Fibroblast of lung (primary cell): ENCODE data around the gene ZBTB16. TPM values are rescaled to one million over a fixed set of nuclear protein-coding genes. Genes with fewer than 3 reads are reported as not detected.

Source experiments
- DNase-seq, 2 donors: peaks; one replicate each; pipeline versions ENCODE4 v3.0.0 to v3.0.0-alpha.2; 2010; ENCODE audit warnings: low read depth in 2 of 2
- H2AFZ ChIP-seq: 2 replicates; pipeline ENCODE4 v1.5.1; 2012; ENCODE audit warnings: low read length, control low read depth, inconsistent platforms
- H3K27ac ChIP-seq: 2 replicates; pipeline ENCODE4 v1.5.1; 2011; ENCODE audit warnings: low read length, control low read depth; ENCODE audit not compliant: insufficient read depth
- H3K27me3 ChIP-seq: 2 replicates; pipeline ENCODE4 v1.5.1; 2011; ENCODE audit warnings: mild to moderate bottlenecking, low read length; ENCODE audit not compliant: control insufficient read depth, insufficient read depth
- H3K36me3 ChIP-seq: 2 replicates; pipeline ENCODE4 v1.5.1; 2011; ENCODE audit warnings: low read length; ENCODE audit not compliant: control insufficient read depth, insufficient read depth
- H3K4me1 ChIP-seq: 2 replicates; pipeline ENCODE4 v1.5.1; 2011; ENCODE audit warnings: low read length; ENCODE audit not compliant: control insufficient read depth, insufficient read depth; ENCODE audit errors: extremely low read depth
- H3K4me2 ChIP-seq: 2 replicates; pipeline ENCODE4 v1.5.1; 2011; ENCODE audit warnings: low read length, control low read depth; ENCODE audit not compliant: insufficient read depth; ENCODE audit errors: extremely low read depth
- H3K4me3 ChIP-seq, 4 experiments: fragments of 200-600 bp in 1 of 4; sonication (generic) in 1 of 4; replicated peaks in 1 of 4; 2 replicates each; pipeline ENCODE4 v1.5.1; 2011 to 2016; ENCODE audit warnings: low read length in 4 of 4, low read depth in 3 of 4, mild to moderate bottlenecking in 3 of 4, control low read depth in 2 of 4, inconsistent platforms in 1 of 4, mixed read lengths in 1 of 4; ENCODE audit not compliant: insufficient read depth in 1 of 4; ENCODE audit errors: control extremely low read depth in 1 of 4
- H3K79me2 ChIP-seq: 2 replicates; pipeline ENCODE4 v1.5.1; 2012; ENCODE audit warnings: mild to moderate bottlenecking, low read length, inconsistent platforms; ENCODE audit not compliant: control insufficient read depth, insufficient read depth
- H3K9ac ChIP-seq: 2 replicates; pipeline ENCODE4 v1.5.1; 2011; ENCODE audit warnings: mild to moderate bottlenecking, low read length, control low read depth; ENCODE audit not compliant: insufficient read depth
- H3K9me3 ChIP-seq: 2 replicates; pipeline ENCODE4 v1.5.1; 2012; ENCODE audit warnings: low read depth, low read length; ENCODE audit not compliant: control insufficient read depth, insufficient read depth
- H4K20me1 ChIP-seq: 2 replicates; pipeline ENCODE4 v1.5.1; 2011; ENCODE audit warnings: low read length; ENCODE audit not compliant: control insufficient read depth, insufficient read depth; ENCODE audit errors: extremely low read depth
- CTCF ChIP-seq, 2 donors: IDR thresholded peaks in 1 of 2; conservative IDR thresholded peaks in 1 of 2; 1 replicate in 1 of 2; 2 replicates in 1 of 2; pipeline ENCODE4 v1.5.1; 2011 to 2012; ENCODE audit warnings: low read length in 2 of 2, control low read depth in 1 of 2, inconsistent platforms in 1 of 2, low read depth in 1 of 2, mild to moderate bottlenecking in 1 of 2
- EZH2 ChIP-seq: IDR thresholded peaks from 2 replicates; pipeline ENCODE4 v1.5.1; 2012; ENCODE audit warnings: low read length, control low read depth, mild to moderate bottlenecking; ENCODE audit errors: missing control alignments
- polyA plus RNA-seq, 2 donors: library from polyadenylated mRNA; depleted of rRNA in 1 of 2; stranded (reverse) in 1 of 2; unstranded in 1 of 2; fragments of >200 nt; gene quantifications; 2 replicates each; pipeline ENCODE4 v1.2.1, GENCODE V29; 2011 to 2012; ENCODE audit warnings: missing spikeins in 1 of 2
- total RNA-seq: library from RNA; depleted of rRNA; stranded (reverse); fragments of >200 nt; gene quantifications from 2 replicates; pipeline ENCODE4 v1.2.1, GENCODE V29; 2014

ZBTB16 gene
- total and polyA plus RNA-seq, 2 donors (not counting 1 experiment from before 2014, with no cell fraction given): not detected

DNA sequence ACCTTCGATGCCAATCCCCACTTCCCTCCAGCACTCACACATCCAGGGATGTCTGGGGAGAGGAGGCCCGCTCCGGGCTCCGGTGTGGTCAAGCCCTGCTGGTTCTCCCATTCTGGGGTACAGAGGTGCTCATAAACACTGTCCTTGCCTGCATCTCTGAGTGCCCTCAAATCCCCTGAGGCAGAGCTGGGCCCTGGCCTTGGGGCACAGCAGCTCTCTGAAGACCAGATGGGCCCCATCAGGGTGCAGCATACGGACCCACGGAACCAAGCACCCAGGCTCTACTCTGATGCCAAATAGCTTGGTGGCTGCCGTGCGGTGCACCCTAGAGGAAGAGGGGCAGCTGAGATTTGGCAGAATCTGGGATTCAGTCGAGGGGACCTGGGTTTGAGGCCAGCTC, 201.0 kb downstream of the ZBTB16 start:
- Histone ChIP-seq H3K27ac (no peak overlapping the region), H3K4me2 (no peak overlapping the region), H2AFZ (no peak overlapping the region), H3K79me2 (no peaks in the 10 kb centered on the region), H3K36me3 (no peaks in the 10 kb centered on the region), H3K4me1 (no peaks in the 10 kb centered on the region), H3K27me3 (peaks cover 9% of the 10 kb centered on the region), H3K4me3 (no peak overlapping the region), H3K9ac (no peak overlapping the region), H3K9me3 (no peaks in the 10 kb centered on the region), H4K20me1 (no peaks in the 10 kb centered on the region)
- DNase-seq: no peak
- no peak for TF ChIP-seq CTCF (conservative IDR thresholded peaks at IDR 0.05 in 1 of 2, IDR thresholded peaks at IDR 0.05 in 1 of 2; ENCODE audit: low read depth in 1 of 2, low read length in 2 of 2)
- no peak for TF ChIP-seq EZH2

- no peaks in the 10 kb centered on the region for H3K4me1 ChIP-seq
- H4K20me1 ChIP-seq: no peaks in the 10 kb centered on the region
- H3K79me2 ChIP-seq: no peaks in the 10 kb centered on the region
- no peak overlapping the region for H3K9ac ChIP-seq
- H3K9me3 ChIP-seq: no peaks in the 10 kb centered on the region
- H3K27me3 ChIP-seq: peaks cover 9% of the 10 kb centered on the region
- no peak overlapping the region for H3K27ac ChIP-seq
- H2AFZ ChIP-seq: no peak overlapping the region
- DNase-seq: no peak
- H3K4me3 ChIP-seq: no peak overlapping the region
- H3K36me3 ChIP-seq: no peaks in the 10 kb centered on the region
- H3K4me2 ChIP-seq: no peak overlapping the region
- TF ChIP-seq CTCF (conservative IDR thresholded peaks at IDR 0.05 in 1 of 2, IDR thresholded peaks at IDR 0.05 in 1 of 2; ENCODE audit: low read depth in 1 of 2, low read length in 2 of 2) (no peak), EZH2 (no peak)
Observed at GRCh38 chr11:114261791-114262190, 202.3 kb downstream of the ZBTB16 start.

GRCh38 chr11:114262681-114263512, 203.4 kb downstream of the ZBTB16 start:
- Histone ChIP-seq H3K9me3 (no peaks in the 10 kb centered on the region), H3K79me2 (no peaks in the 10 kb centered on the region), H3K27me3 (peaks cover 8% of the 10 kb centered on the region), H3K4me2 (no peak overlapping the region), H3K9ac (no peak overlapping the region), H3K27ac (no peak overlapping the region), H3K4me1 (no peaks in the 10 kb centered on the region), H2AFZ (no peak overlapping the region), H3K36me3 (no peaks in the 10 kb centered on the region), H3K4me3 (no peak overlapping the region), H4K20me1 (no peaks in the 10 kb centered on the region)
- DNase-seq: peak; percentile 36 to 69
- TF ChIP-seq CTCF (conservative IDR thresholded peaks at IDR 0.05 in 1 of 2, IDR thresholded peaks at IDR 0.05 in 1 of 2; ENCODE audit: low read depth in 1 of 2, low read length in 2 of 2) (peak; percentile 71 to 91), EZH2 (no peak)
